ENCODE results near the gene ACOT12. TPM values are rescaled to one million over a fixed set of nuclear protein-coding genes. Genes with fewer than 3 reads are reported as not detected.
A peak's percentile ranks its signal among the peaks of the same experiment; 100 is the strongest.
"Not testable (repeated sequence)": the region's sequence is repeated elsewhere in the genome, so short reads cannot be mapped to it uniquely, and the experiment has no call there.

ACOT12 gene
- total RNA-seq, 2 experiments from 2014 or later: not detected

- H3K4me3 Mint-ChIP-seq: peak within 1 kb of the TSS; percentile 87
- CTCF ChIA-PET: interaction anchor here (0.5 to 0.6 kb wide), 2 partner anchors 464 to 598 kb away, joined by 3 read pairs; no protein-coding TSS in a partner anchor
- H3K36me3 Mint-ChIP-seq (ENCODE audit: low read depth): peaks cover 10% of the 10 kb centered on the region
- H3K9me3 Mint-ChIP-seq: no peaks in the 10 kb centered on the region
- DNase-seq: peak; percentile 96
- intact Hi-C loops (cut with micrococcal nuclease): loop anchor here (1.0 to 5.0 kb wide), 15 partner anchors 107 to 1775 kb away; partner anchors contain the start of genes RPS23, SSBP2, TMEM167A and XRCC4
- no peaks in the 10 kb centered on the region for H3K27me3 Mint-ChIP-seq (ENCODE audit: low read depth)
- H3K27ac Mint-ChIP-seq: peak within 1 kb of the TSS; percentile 88
- peaks cover 44% of the 10 kb centered on the region for H3K4me1 Mint-ChIP-seq (ENCODE audit: low read depth)
Observed at GRCh38 chr5:81301271-81302015, 92.5 kb downstream of the ACOT12 start, which contains the start of gene ZCCHC9. Gene ZCCHC9, plus strand, starts transcription at chr5:81301587. Its CDS starts 3,171 bp downstream, at chr5:81304758.

DNA sequence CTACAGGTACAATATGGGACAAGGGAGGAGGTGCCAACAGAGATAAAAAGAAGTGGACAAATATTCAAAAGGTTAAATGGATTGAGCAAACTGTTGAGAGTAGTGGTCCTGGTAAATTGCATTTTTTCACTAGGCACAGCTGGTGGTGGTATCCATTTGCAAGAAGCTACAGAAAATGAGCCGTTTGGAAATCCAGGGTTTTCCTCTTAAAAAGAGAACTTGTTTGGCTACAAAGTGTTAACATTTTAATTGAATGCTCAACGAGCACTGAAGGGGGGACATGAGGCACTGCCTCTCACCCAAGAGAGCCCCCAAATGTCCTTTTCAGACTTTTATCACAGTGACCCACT lies 93.0 kb downstream of the ACOT12 start:
- Mint-ChIP-seq H3K4me1 (ENCODE audit: low read depth) (peaks cover 44% of the 10 kb centered on the region), H3K27ac (peak overlapping the region; percentile 88), H3K4me3 (peak overlapping the region; percentile 87), H3K27me3 (ENCODE audit: low read depth) (no peaks in the 10 kb centered on the region), H3K36me3 (ENCODE audit: low read depth) (peaks cover 10% of the 10 kb centered on the region), H3K9me3 (no peaks in the 10 kb centered on the region)
- DNase-seq: no peak
- CTCF ChIA-PET: interaction anchor here (2.2 to 2.3 kb wide), 2 partner anchors 69 to 105 kb away, joined by 5 to 9 read pairs; no protein-coding TSS in a partner anchor
- intact Hi-C loops (cut with micrococcal nuclease): loop anchor here (1.0 to 5.0 kb wide), 14 partner anchors 106 to 1776 kb away; partner anchors contain the start of genes RPS23, SSBP2, TMEM167A and XRCC4

- Mint-ChIP-seq H3K9me3 (peaks cover 7% of the 10 kb centered on the region), H3K36me3 (ENCODE audit: low read depth) (peaks cover 23% of the 10 kb centered on the region), H3K27me3 (ENCODE audit: low read depth) (no peaks in the 10 kb centered on the region), H3K4me3 (no peak overlapping the region), H3K27ac (no peak overlapping the region), H3K4me1 (ENCODE audit: low read depth) (peaks cover 35% of the 10 kb centered on the region)
- no peak for DNase-seq
- intact Hi-C loops (cut with micrococcal nuclease): loop anchor here (10.0 kb wide), 1 partner anchor 53 kb away; no protein-coding TSS in a partner anchor
- CTCF ChIA-PET: interaction anchor here (0.7 kb wide), 1 partner anchor 189 kb away, joined by 3 read pairs; no protein-coding TSS in a partner anchor
Observed at GRCh38 chr5:81297531-81297930, 96.4 kb downstream of the ACOT12 start.

GRCh38 chr5:81294021-81294420 lies 99.9 kb downstream of the ACOT12 start:
- intact Hi-C loops (cut with micrococcal nuclease): loop anchor here (10.0 kb wide), 1 partner anchor 49 kb away; no protein-coding TSS in a partner anchor
- CTCF ChIA-PET; H3K27me3 Mint-ChIP-seq (ENCODE audit: low read depth); H3K4me3 Mint-ChIP-seq; DNase-seq; H3K27ac Mint-ChIP-seq: not testable (repeated sequence)
- H3K9me3 Mint-ChIP-seq: peaks cover 21% of the 10 kb centered on the region
- peaks cover 44% of the 10 kb centered on the region for H3K4me1 Mint-ChIP-seq (ENCODE audit: low read depth)
- peaks cover 37% of the 10 kb centered on the region for H3K36me3 Mint-ChIP-seq (ENCODE audit: low read depth)

DNA sequence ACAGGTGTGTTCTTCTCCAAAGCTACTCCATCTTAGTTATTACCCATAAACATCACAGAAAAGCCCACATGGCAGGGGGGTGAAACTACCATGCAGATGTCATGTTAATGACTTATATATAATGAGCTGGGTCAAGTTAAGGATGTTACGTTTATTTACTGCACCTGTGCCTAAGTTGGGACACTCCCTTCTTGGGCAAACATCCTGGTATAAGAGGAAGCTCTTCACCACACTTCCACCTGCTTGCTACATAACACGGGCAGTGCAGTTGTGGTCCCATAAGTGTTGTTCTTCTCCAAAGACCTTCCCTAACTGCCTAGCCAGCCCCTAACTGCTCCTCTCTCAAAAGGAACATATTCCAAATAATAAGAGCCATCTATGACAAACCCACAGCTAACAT lies 101.8 kb downstream of the ACOT12 start:
- no peaks in the 10 kb centered on the region for H3K27me3 Mint-ChIP-seq (ENCODE audit: low read depth)
- H3K9me3 Mint-ChIP-seq: peaks cover 21% of the 10 kb centered on the region
- intact Hi-C loops (cut with micrococcal nuclease): loop anchor here (10.0 kb wide), 1 partner anchor 47 kb away; no protein-coding TSS in a partner anchor
- no peak overlapping the region for H3K4me3 Mint-ChIP-seq
- no peak for DNase-seq
- CTCF ChIA-PET: interaction anchor here (0.6 kb wide), 1 partner anchor 97 kb away, joined by 4 read pairs; no protein-coding TSS in a partner anchor
- H3K36me3 Mint-ChIP-seq (ENCODE audit: low read depth): peaks cover 32% of the 10 kb centered on the region
- H3K4me1 Mint-ChIP-seq (ENCODE audit: low read depth): peaks cover 49% of the 10 kb centered on the region
- no peak overlapping the region for H3K27ac Mint-ChIP-seq

DNA sequence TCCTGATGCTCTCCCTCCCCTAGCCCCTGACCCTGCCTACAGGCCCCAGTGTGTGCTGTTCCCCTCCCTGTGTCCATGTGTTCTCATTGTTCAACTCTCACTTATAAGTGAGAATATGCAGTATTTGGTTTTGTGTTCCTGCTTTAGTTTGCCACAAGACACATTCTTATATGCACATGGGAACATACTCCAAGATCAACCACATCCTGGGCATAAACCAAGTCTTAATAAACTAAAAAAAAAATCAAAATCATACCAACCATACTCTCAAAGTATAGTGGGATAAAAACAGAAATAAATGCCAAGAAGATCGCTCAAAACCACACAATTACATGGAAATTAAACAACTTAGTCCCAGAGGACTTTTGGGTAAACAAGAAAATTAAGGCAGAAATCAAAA lies 103.8 kb downstream of the ACOT12 start:
- CTCF ChIA-PET: interaction anchor here (1.5 kb wide), 1 partner anchor 9 kb away, joined by 3 read pairs; no protein-coding TSS in a partner anchor
- intact Hi-C loops (cut with micrococcal nuclease): loop anchor here (10.0 kb wide), 1 partner anchor 45 kb away; no protein-coding TSS in a partner anchor
- peaks cover 34% of the 10 kb centered on the region for H3K36me3 Mint-ChIP-seq (ENCODE audit: low read depth)
- DNase-seq: no peak
- H3K27me3 Mint-ChIP-seq (ENCODE audit: low read depth): no peaks in the 10 kb centered on the region
- peaks cover 59% of the 10 kb centered on the region for H3K4me1 Mint-ChIP-seq (ENCODE audit: low read depth)
- peaks cover 21% of the 10 kb centered on the region for H3K9me3 Mint-ChIP-seq
- no peak overlapping the region for H3K27ac Mint-ChIP-seq
- no peak overlapping the region for H3K4me3 Mint-ChIP-seq

DNA sequence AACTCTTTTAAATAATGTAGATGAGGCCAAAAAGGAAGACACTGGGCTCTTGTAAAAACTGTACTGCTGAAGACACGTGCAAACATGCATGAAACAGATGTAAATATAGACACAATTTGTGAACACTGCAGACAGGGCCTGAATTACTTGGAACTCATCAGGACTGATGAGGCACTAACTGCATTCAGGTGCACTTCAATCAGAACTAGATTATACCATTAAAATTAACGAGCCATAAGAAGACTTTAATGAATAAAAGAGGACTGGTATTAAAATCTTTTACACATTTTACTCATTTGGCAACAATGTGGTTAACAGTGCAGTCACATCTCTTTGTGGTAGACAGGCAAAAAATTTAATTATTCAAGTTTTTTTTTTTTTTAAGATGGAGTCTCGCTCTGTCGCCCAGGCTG lies 105.9 kb downstream of the ACOT12 start:
- H3K4me1 Mint-ChIP-seq (ENCODE audit: low read depth): peaks cover 53% of the 10 kb centered on the region
- peaks cover 16% of the 10 kb centered on the region for H3K9me3 Mint-ChIP-seq
- no peak overlapping the region for H3K27ac Mint-ChIP-seq
- no peaks in the 10 kb centered on the region for H3K27me3 Mint-ChIP-seq (ENCODE audit: low read depth)
- intact Hi-C loops (cut with micrococcal nuclease): no loop called here
- DNase-seq: no peak
- H3K36me3 Mint-ChIP-seq (ENCODE audit: low read depth): peaks cover 25% of the 10 kb centered on the region
- no peak overlapping the region for H3K4me3 Mint-ChIP-seq
- CTCF ChIA-PET: interaction anchor here (0.6 to 0.7 kb wide), 2 partner anchors 11 to 71 kb away, joined by 3 read pairs; no protein-coding TSS in a partner anchor

- Mint-ChIP-seq H3K27me3 (ENCODE audit: low read depth) (no peaks in the 10 kb centered on the region), H3K4me3 (no peak overlapping the region), H3K36me3 (ENCODE audit: low read depth) (peaks cover 14% of the 10 kb centered on the region), H3K27ac (no peak overlapping the region), H3K4me1 (ENCODE audit: low read depth) (peaks cover 42% of the 10 kb centered on the region), H3K9me3 (peaks cover 6% of the 10 kb centered on the region)
- CTCF ChIA-PET: interaction anchor here (1.3 kb wide), 1 partner anchor 13 kb away, joined by 6 read pairs; no protein-coding TSS in a partner anchor
- intact Hi-C loops (cut with micrococcal nuclease): no loop called here
- DNase-seq: no peak
Observed at GRCh38 chr5:81286059-81286617, 107.8 kb downstream of the ACOT12 start.

- DNase-seq: no peak
- peaks cover 9% of the 10 kb centered on the region for H3K9me3 Mint-ChIP-seq
- H3K36me3 Mint-ChIP-seq (ENCODE audit: low read depth): peaks cover 15% of the 10 kb centered on the region
- intact Hi-C loops (cut with micrococcal nuclease): no loop called here
- CTCF ChIA-PET: no interaction called here
- H3K4me1 Mint-ChIP-seq (ENCODE audit: low read depth): peaks cover 22% of the 10 kb centered on the region
- no peaks in the 10 kb centered on the region for H3K27me3 Mint-ChIP-seq (ENCODE audit: low read depth)
- no peak overlapping the region for H3K27ac Mint-ChIP-seq
- no peak overlapping the region for H3K4me3 Mint-ChIP-seq
Observed at GRCh38 chr5:81283976-81284375, 110.0 kb downstream of the ACOT12 start.

Other genes with a start within 250 kb of the ACOT12 start
- gene CKMT2, start 160.8 kb downstream of the ACOT12 start, total RNA-seq: not detected
- gene ZCCHC9, start 92.5 kb downstream of the ACOT12 start, total RNA-seq: 10 to 100 TPM; 31.8 to 33.5 TPM

Data from activated naive CD4-positive, alpha-beta T cell treated with anti-CD3 and anti-CD28 coated beads for 36 hours (primary cell).